ENCODE measurements around the gene EFNB2. TPM values are rescaled to one million over a fixed set of nuclear protein-coding genes. Genes with fewer than 3 reads are reported as not detected.

Gene EFNB2
- total and polyA plus RNA-seq, 2 donors (not counting 3 experiments of a cell fraction or from before 2014, with no cell fraction given): 50.4 to 69.5 TPM

DNA sequence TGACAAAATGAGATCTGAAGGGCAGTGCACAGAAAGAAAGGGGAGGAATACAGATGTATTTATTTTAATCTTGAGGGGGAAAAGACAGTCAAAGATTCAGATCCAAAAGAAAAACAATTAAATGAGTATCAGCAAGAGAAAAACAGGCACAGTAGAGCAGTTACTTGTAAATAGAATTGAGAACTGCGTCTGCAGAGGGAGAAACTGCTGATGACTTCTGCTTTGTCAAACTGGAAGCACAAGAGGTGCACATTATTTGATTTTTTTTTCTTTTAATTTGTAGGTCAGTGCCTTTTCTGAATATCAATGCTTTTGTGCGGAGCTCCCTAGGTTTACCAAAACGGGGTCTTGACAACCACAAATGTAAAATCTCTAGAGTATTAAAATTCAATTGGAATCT is 37.3 kb downstream of the EFNB2 start:
- no peak for TF ChIP-seq FOS (IDR thresholded peaks at IDR 0.05; ENCODE audit: borderline replicate concordance, insufficient read depth, low read length)
- no peak for TF ChIP-seq CTCF (IDR thresholded peaks at IDR 0.05; ENCODE audit: extremely low read depth in 1 of 2, insufficient read depth in 1 of 2, low read depth in 1 of 2, low read length in 2 of 2)
- TF ChIP-seq JUN (IDR thresholded peaks at IDR 0.05; ENCODE audit: borderline replicate concordance, insufficient read depth, insufficient read length, low read depth): no peak
- no peak for TF ChIP-seq MYC (IDR thresholded peaks at IDR 0.05; ENCODE audit: low read depth, low read length)
- TF ChIP-seq POLR2A (IDR thresholded peaks at IDR 0.05; ENCODE audit: low read depth, low read length): no peak
- Histone ChIP-seq H3K27ac (ENCODE audit: insufficient read depth, low read depth, low read length) (no peak overlapping the region), H4K20me1 (replicated peaks; ENCODE audit: control insufficient read depth, extremely low read depth, insufficient read depth, low read length) (no peaks in the 10 kb centered on the region), H3K9me1 (replicated peaks; ENCODE audit: control insufficient read depth, extremely low read depth, insufficient read depth, low read length) (no peaks in the 10 kb centered on the region), H3K4me3 (replicated peaks in 1 of 3; ENCODE audit: insufficient read depth in 1 of 3, low read depth in 1 of 3, low read length in 3 of 3) (no peak overlapping the region), H2AFZ (ENCODE audit: low read depth, low read length) (no peak overlapping the region), H3K9ac (replicated peaks; ENCODE audit: extremely low read depth, insufficient read depth, low read length) (no peak overlapping the region), H3K4me1 (ENCODE audit: control insufficient read depth, extremely low read depth, insufficient read depth, low read length) (peaks cover 27% of the 10 kb centered on the region), H3K27me3 (ENCODE audit: control insufficient read depth in 2 of 2, insufficient read depth in 2 of 2, low read length in 2 of 2) (no peaks in the 10 kb centered on the region), H3K9me3 (replicated peaks; ENCODE audit: control insufficient read depth, insufficient read depth, low read length) (no peaks in the 10 kb centered on the region), H3K79me2 (ENCODE audit: control insufficient read depth, insufficient read depth, low read length) (peaks cover 2% of the 10 kb centered on the region), H3K36me3 (ENCODE audit: control insufficient read depth in 2 of 2, extremely low read depth in 1 of 2, insufficient read depth in 2 of 2, low read length in 2 of 2) (peaks cover 11 to 13% of the 10 kb centered on the region in 2 experiments), H3K4me2 (ENCODE audit: insufficient read depth, low read length) (no peak overlapping the region)
- ChIA-PET POLR2A (no interaction called here), CTCF (no interaction called here)
- dilution Hi-C loops (cut with MboI; ENCODE audit: extremely low pct_ligation_motif_present, low sequenced_read_pairs) (no loop called here), intact Hi-C loops (cut with micrococcal nuclease) (loop anchor here (10.0 kb wide), 2 partner anchors 383 to 413 kb away; no protein-coding TSS in a partner anchor)
- DNase-seq (ENCODE audit: low read depth, low spot score) (no peak), FAIRE-seq (no peak)
- no TSS peak for BruUV-seq (replicated peaks)

GRCh38 chr13:106497079-106497478 is 38.4 kb downstream of the EFNB2 start:
- TF ChIP-seq POLR2A (IDR thresholded peaks at IDR 0.05; ENCODE audit: low read depth, low read length): no peak
- TF ChIP-seq CTCF (IDR thresholded peaks at IDR 0.05; ENCODE audit: extremely low read depth in 1 of 2, insufficient read depth in 1 of 2, low read depth in 1 of 2, low read length in 2 of 2): no peak
- no peak for TF ChIP-seq EZH2 (IDR thresholded peaks at IDR 0.05; ENCODE audit: borderline replicate concordance, low read depth, low read length, severe bottlenecking)
- H3K27ac ChIP-seq (ENCODE audit: insufficient read depth, low read depth, low read length): peak overlapping the region; percentile 99
- H3K9ac ChIP-seq (replicated peaks; ENCODE audit: extremely low read depth, insufficient read depth, low read length): peak overlapping the region; percentile 81
- no peaks in the 10 kb centered on the region for H3K27me3 ChIP-seq (ENCODE audit: control insufficient read depth in 2 of 2, insufficient read depth in 2 of 2, low read length in 2 of 2)
- POLR2A ChIA-PET: interaction anchor here (0.6 kb wide), 1 partner anchor 1067 kb away, joined by 4 read pairs; no protein-coding TSS in a partner anchor
- no peak overlapping the region for H2AFZ ChIP-seq (ENCODE audit: low read depth, low read length)
- H3K36me3 ChIP-seq (ENCODE audit: control insufficient read depth in 2 of 2, extremely low read depth in 1 of 2, insufficient read depth in 2 of 2, low read length in 2 of 2): peaks cover 18 to 21% of the 10 kb centered on the region in 2 experiments
- peak overlapping the region; percentile 22 for H3K4me2 ChIP-seq (ENCODE audit: insufficient read depth, low read length)
- CTCF ChIA-PET: interaction anchor here (0.6 to 1.0 kb wide), 4 partner anchors 11 to 218 kb away, joined by 3 to 4 read pairs (median 3); no protein-coding TSS in a partner anchor
- H3K9me1 ChIP-seq (replicated peaks; ENCODE audit: control insufficient read depth, extremely low read depth, insufficient read depth, low read length): no peaks in the 10 kb centered on the region
- peaks cover 27% of the 10 kb centered on the region for H3K4me1 ChIP-seq (ENCODE audit: control insufficient read depth, extremely low read depth, insufficient read depth, low read length)
- dilution Hi-C loops (cut with MboI; ENCODE audit: extremely low pct_ligation_motif_present, low sequenced_read_pairs) (no loop called here), intact Hi-C loops (cut with micrococcal nuclease) (loop anchor here (2.0 to 10.0 kb wide), 4 partner anchors 148 to 422 kb away; no protein-coding TSS in a partner anchor)
- no TSS peak for BruUV-seq (replicated peaks)
- H3K79me2 ChIP-seq (ENCODE audit: control insufficient read depth, insufficient read depth, low read length): no peaks in the 10 kb centered on the region
- H3K4me3 ChIP-seq (replicated peaks in 1 of 3; ENCODE audit: insufficient read depth in 1 of 3, low read depth in 1 of 3, low read length in 3 of 3): no peak overlapping the region
- no peaks in the 10 kb centered on the region for H4K20me1 ChIP-seq (replicated peaks; ENCODE audit: control insufficient read depth, extremely low read depth, insufficient read depth, low read length)
- FAIRE-seq (no peak), DNase-seq (ENCODE audit: low read depth, low spot score) (no peak)
- H3K9me3 ChIP-seq (replicated peaks; ENCODE audit: control insufficient read depth, insufficient read depth, low read length): no peaks in the 10 kb centered on the region
